ENCODE results near the gene FXYD3.

- no peak for TF ChIP-seq CTCF (conservative IDR thresholded peaks at IDR 0.05 in 1 of 2, IDR thresholded peaks at IDR 0.05 in 1 of 2; ENCODE audit: low read depth in 1 of 2, low read length in 2 of 2)
- no peak for TF ChIP-seq EZH2 (IDR thresholded peaks at IDR 0.05; ENCODE audit: low read length, missing control alignments)
Measured at GRCh38 chr19:35099155-35099896, 16.3 kb upstream of the FXYD3 start.
